Body of pancreas (tissue), 4 donors: ENCODE data around the gene FGF6.

Source experiments
- CTCF ChIP-seq, 7 experiments: fragments of 450-650 bp in 4 of 7; fragments of 200-600 bp in 3 of 7; sonication (generic) in 3 of 7; IDR thresholded peaks; one replicate each; pipeline ENCODE4 v1.5.1; 2016 to 2019; ENCODE audit warnings: antibody characterized with exemption in 7 of 7
- POLR2A ChIP-seq, 3 donors: fragments of 450-650 bp; IDR thresholded peaks; one replicate each; pipeline ENCODE4 v1.6.1; 2016; ENCODE audit warnings: antibody characterized with exemption in 3 of 3, mild to moderate bottlenecking in 2 of 3

- TF ChIP-seq CTCF (IDR thresholded peaks at IDR 0.05), result no peak
- TF ChIP-seq POLR2A (IDR thresholded peaks at IDR 0.05), result no peak
Measured at GRCh38 chr12:4434301-4434700, 11.3 kb downstream of the FGF6 start.
